ENCODE results near the gene STIM1. TPM values are rescaled to one million over a fixed set of nuclear protein-coding genes. Genes with fewer than 3 reads are reported as not detected.
A peak's percentile ranks its signal among the peaks of the same experiment; 100 is the strongest.

STIM1 gene
- total and polyA plus RNA-seq, 10 of the 15 experiments (the other 5 are each of a cell fraction or from before 2014, with no cell fraction given), result 8.6 to 57.7 (median 29.3) TPM

- TF ChIP-seq IRF5 (IDR thresholded peaks at IDR 0.05; ENCODE audit: borderline replicate concordance), result no peak
- TF ChIP-seq, protein P1, sequence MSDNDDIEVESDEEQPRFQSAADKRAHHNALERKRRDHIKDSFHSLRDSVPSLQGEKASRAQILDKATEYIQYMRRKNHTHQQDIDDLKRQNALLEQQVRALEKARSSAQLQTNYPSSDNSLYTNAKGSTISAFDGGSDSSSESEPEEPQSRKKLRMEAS (IDR thresholded peaks at IDR 0.05; ENCODE audit: low read depth, low read length), result peak; percentile 67
- TF ChIP-seq ZNF622 (IDR thresholded peaks at IDR 0.05), result no peak
- TF ChIP-seq ETV6 (conservative IDR thresholded peaks at IDR 0.05 in 1 of 2, IDR thresholded peaks at IDR 0.05 in 1 of 2; ENCODE audit: borderline replicate concordance in 1 of 2, low read depth in 1 of 2), result no peak; a peak in 1 of 4 replicates
- peak; percentile 48; the same call in 1 of the 2 replicates for TF ChIP-seq IRF4 (IDR thresholded peaks at IDR 0.05; ENCODE audit: low read depth, low read length)
- TF ChIP-seq EZH2 (IDR thresholded peaks at IDR 0.05; ENCODE audit: borderline replicate concordance, control insufficient read depth, low read depth, low read length), result no peak
- TF ChIP-seq POLR2A (IDR thresholded peaks at IDR 0.05; ENCODE audit: low read depth, low read length), result peak; percentile 72
- no peak for TF ChIP-seq PRDM15 (CRISPR knock-in tag; IDR thresholded peaks at IDR 0.05)
- no peak for TF ChIP-seq RBBP5 (conservative IDR thresholded peaks at IDR 0.05)
- TF ChIP-seq CHD1 (IDR thresholded peaks at IDR 0.05; ENCODE audit: low read depth, low read length), result no peak; the same call in 1 of the 2 replicates
- peak; percentile 73 for TF ChIP-seq TBL1XR1 (IDR thresholded peaks at IDR 0.05; ENCODE audit: low read depth, low read length)
- peak; percentile 67 for TF ChIP-seq NR2F1 (conservative IDR thresholded peaks at IDR 0.05)
- no peak for TF ChIP-seq CEBPB (IDR thresholded peaks at IDR 0.05; ENCODE audit: borderline replicate concordance in 1 of 2, low read depth in 2 of 2, low read length in 2 of 2)
- TF ChIP-seq STAT1 (conservative IDR thresholded peaks at IDR 0.05), result peak; percentile 75
- TF ChIP-seq RCOR1 (conservative IDR thresholded peaks at IDR 0.05; ENCODE audit: low read depth, low read length), result no peak
- TF ChIP-seq BRCA1 (IDR thresholded peaks at IDR 0.05; ENCODE audit: low read depth, low read length), result no peak
- 0 out of 2 replicates have a peak, but pooled peaks have one; percentile 16 for TF ChIP-seq HCFC1 (IDR thresholded peaks at IDR 0.05; ENCODE audit: low read length)
- no peak for TF ChIP-seq ZNF24 (IDR thresholded peaks at IDR 0.05)
- TF ChIP-seq SIX5 (IDR thresholded peaks at IDR 0.05; ENCODE audit: low read depth, low read length, severe bottlenecking), result no peak
- no peak for TF ChIP-seq HDGF (IDR thresholded peaks at IDR 0.05)
- TF ChIP-seq SKIL (IDR thresholded peaks at IDR 0.05; ENCODE audit: low read depth, poor library complexity, severe bottlenecking), result no peak
- peak; percentile 58; the same call in 1 of the 2 replicates for TF ChIP-seq GATAD2B (conservative IDR thresholded peaks at IDR 0.05; ENCODE audit: low read depth)
- no peak for TF ChIP-seq YBX1 (IDR thresholded peaks at IDR 0.05)
- no peak for TF ChIP-seq SP1 (IDR thresholded peaks at IDR 0.05; ENCODE audit: low read depth, low read length)
- no peak for TF ChIP-seq CBX3 (IDR thresholded peaks at IDR 0.05; ENCODE audit: borderline replicate concordance, low read depth)
These were observed at the start of gene STIM1 (continued) for GRCh38 chr11:3854977-3855807.

All from GM12878 (cell line).